ENCODE measurements around the gene PACS1. TPM values are rescaled to one million over a fixed set of nuclear protein-coding genes. Genes with fewer than 3 reads are reported as not detected.
A peak's percentile ranks its signal among the peaks of the same experiment; 100 is the strongest.

The PACS1 gene
- total RNA-seq, 2 experiments from 2014 or later, result 179 to 183 TPM

DNA sequence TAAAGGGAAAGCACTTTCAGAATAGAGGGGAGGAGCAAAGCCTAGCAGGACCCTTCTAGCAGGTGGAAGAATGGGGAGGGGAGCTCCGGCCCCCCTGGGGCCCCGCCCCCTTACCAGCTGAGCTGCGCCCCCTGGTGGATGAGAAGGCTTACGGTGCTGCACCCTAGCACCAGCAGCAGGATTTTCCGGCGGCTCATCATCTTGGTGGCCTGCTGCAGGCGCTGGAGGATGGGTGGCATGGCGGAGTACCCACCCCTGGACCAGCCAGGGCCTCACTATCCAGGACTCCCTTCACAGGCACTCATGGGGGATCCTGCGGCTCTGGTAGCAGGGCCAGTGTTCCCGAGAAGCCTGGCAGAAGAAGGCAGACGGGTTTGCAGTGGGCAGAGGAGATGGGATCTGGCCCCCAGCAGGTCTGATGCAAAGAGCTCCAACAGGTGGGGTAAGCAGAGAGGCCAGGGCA is 24.9 kb upstream of the PACS1 start:
- peaks cover 26% of the 10 kb centered on the region for H3K4me1 ChIP-seq (ENCODE audit: insufficient read depth, low read length)
- no peaks in the 10 kb centered on the region for H3K27me3 ChIP-seq (ENCODE audit: control insufficient read depth in 1 of 2, insufficient read depth in 2 of 2, low read length in 2 of 2)
- H3K27me3 Mint-ChIP-seq, result peaks cover 5% of the 10 kb centered on the region
- H3K36me3 ChIP-seq (ENCODE audit: insufficient read depth, low read length), result no peaks in the 10 kb centered on the region
- H3K36me3 Mint-ChIP-seq (ENCODE audit: low read depth), result no peaks in the 10 kb centered on the region
- DNase-seq (peak; percentile 72 to 92 (median 82)), ATAC-seq (ENCODE audit: poor library complexity) (peak; percentile 98)
- H3K4me1 Mint-ChIP-seq (ENCODE audit: low read depth), result peaks cover 17% of the 10 kb centered on the region
- POLR2A ChIA-PET, result interaction anchor here (0.7 to 1.2 kb wide), 5 partner anchors 36 to 333 kb away, joined by 3 to 8 read pairs (median 6); partner anchors contain the start of genes BANF1, CCDC85B, KAT5 and RIN1
- H3K27ac Mint-ChIP-seq, result no peak overlapping the region
- no peak overlapping the region for H3K4me3 ChIP-seq (ENCODE audit: low read length)
- H3K9me3 Mint-ChIP-seq, result no peaks in the 10 kb centered on the region
- no peak overlapping the region for H3K27ac ChIP-seq (ENCODE audit: low read depth in 1 of 2, low read length in 2 of 2)
- intact Hi-C loops (cut with DNase I, micrococcal nuclease), result loop anchor here in 1 of 2 experiments (10.0 kb wide), 1 partner anchor 330 kb away; the partner anchor contains the start of gene KAT5
- CTCF ChIA-PET, result interaction anchor here (0.7 to 3.0 kb wide), 13 partner anchors 8 to 334 kb away, joined by 3 to 14 read pairs (median 4); partner anchors contain the start of gene KAT5
- TF ChIP-seq, protein P1, sequence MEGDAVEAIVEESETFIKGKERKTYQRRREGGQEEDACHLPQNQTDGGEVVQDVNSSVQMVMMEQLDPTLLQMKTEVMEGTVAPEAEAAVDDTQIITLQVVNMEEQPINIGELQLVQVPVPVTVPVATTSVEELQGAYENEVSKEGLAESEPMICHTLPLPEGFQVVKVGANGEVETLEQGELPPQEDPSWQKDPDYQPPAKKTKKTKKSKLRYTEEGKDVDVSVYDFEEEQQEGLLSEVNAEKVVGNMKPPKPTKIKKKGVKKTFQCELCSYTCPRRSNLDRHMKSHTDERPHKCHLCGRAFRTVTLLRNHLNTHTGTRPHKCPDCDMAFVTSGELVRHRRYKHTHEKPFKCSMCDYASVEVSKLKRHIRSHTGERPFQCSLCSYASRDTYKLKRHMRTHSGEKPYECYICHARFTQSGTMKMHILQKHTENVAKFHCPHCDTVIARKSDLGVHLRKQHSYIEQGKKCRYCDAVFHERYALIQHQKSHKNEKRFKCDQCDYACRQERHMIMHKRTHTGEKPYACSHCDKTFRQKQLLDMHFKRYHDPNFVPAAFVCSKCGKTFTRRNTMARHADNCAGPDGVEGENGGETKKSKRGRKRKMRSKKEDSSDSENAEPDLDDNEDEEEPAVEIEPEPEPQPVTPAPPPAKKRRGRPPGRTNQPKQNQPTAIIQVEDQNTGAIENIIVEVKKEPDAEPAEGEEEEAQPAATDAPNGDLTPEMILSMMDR (IDR thresholded peaks at IDR 0.05), result peak; percentile 91
- no peak overlapping the region for H3K4me3 Mint-ChIP-seq
- no peaks in the 10 kb centered on the region for H3K9me3 ChIP-seq (ENCODE audit: control insufficient read depth in 1 of 2, insufficient read depth in 1 of 2, low read length in 2 of 2)

DNA sequence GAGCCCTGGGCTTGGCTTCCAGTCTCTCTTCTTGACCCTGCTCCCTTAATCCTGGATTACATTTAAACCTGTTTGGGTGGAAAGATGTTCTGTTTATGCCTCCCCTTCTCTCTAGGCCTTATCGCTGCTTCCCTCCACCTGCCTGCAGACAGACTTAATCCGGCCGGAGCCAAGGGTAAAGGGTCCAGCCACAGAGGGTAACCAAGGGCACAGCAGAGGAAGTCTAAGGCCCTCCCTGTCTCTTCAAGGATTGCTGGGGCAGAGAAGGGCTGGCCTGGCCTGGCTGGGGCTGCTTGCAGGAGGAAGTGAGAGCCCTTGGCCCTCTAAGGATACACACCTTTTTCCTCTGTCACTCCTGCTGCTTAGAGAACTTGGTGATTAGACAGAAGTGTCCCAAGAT is 23.2 kb upstream of the PACS1 start:
- Histone ChIP-seq H3K36me3 (ENCODE audit: insufficient read depth, low read length) (no peaks in the 10 kb centered on the region), H3K4me1 (ENCODE audit: insufficient read depth, low read length) (peaks cover 36% of the 10 kb centered on the region), H3K9me3 (ENCODE audit: control insufficient read depth in 1 of 2, insufficient read depth in 1 of 2, low read length in 2 of 2) (no peaks in the 10 kb centered on the region), H3K27me3 (ENCODE audit: control insufficient read depth in 1 of 2, insufficient read depth in 2 of 2, low read length in 2 of 2) (no peaks in the 10 kb centered on the region), H3K27ac (ENCODE audit: low read depth in 1 of 2, low read length in 2 of 2) (no peak overlapping the region), H3K4me3 (ENCODE audit: low read length) (no peak overlapping the region)
- no peak for ATAC-seq (ENCODE audit: poor library complexity)
- H3K4me1 Mint-ChIP-seq (ENCODE audit: low read depth), result peaks cover 27% of the 10 kb centered on the region
- no peak for DNase-seq
- ChIA-PET POLR2A (no interaction called here), CTCF (no interaction called here)
- H3K27ac Mint-ChIP-seq, result no peak overlapping the region
- intact Hi-C loops (cut with DNase I, micrococcal nuclease), result loop anchor here in 1 of 2 experiments (10.0 kb wide), 1 partner anchor 332 kb away; the partner anchor contains the start of gene KAT5
- peaks cover 5% of the 10 kb centered on the region for H3K27me3 Mint-ChIP-seq
- peaks cover 8% of the 10 kb centered on the region for H3K36me3 Mint-ChIP-seq (ENCODE audit: low read depth)
- TF ChIP-seq, protein P1 (IDR thresholded peaks at IDR 0.05), result no peak
- no peak overlapping the region for H3K4me3 Mint-ChIP-seq
- H3K9me3 Mint-ChIP-seq, result no peaks in the 10 kb centered on the region

- ChIA-PET POLR2A (no interaction called here), CTCF (interaction anchor here (1.2 kb wide), 1 partner anchor 25 kb away, joined by 6 read pairs; no protein-coding TSS in a partner anchor)
- peaks cover 16% of the 10 kb centered on the region for H3K36me3 Mint-ChIP-seq (ENCODE audit: low read depth)
Measured at GRCh38 chr11:66047541-66048365, 22.3 kb upstream of the PACS1 start.

More at GRCh38 chr11:66047541-66048365, 22.3 kb upstream of the PACS1 start:
- H3K27ac ChIP-seq (ENCODE audit: low read depth in 1 of 2, low read length in 2 of 2), result no peak overlapping the region
- TF ChIP-seq, protein P1 (IDR thresholded peaks at IDR 0.05), result no peak
- H3K4me1 Mint-ChIP-seq (ENCODE audit: low read depth), result peaks cover 36% of the 10 kb centered on the region
- no peaks in the 10 kb centered on the region for H3K36me3 ChIP-seq (ENCODE audit: insufficient read depth, low read length)
- no peak overlapping the region for H3K4me3 Mint-ChIP-seq
- no peak for DNase-seq
- H3K27me3 ChIP-seq (ENCODE audit: control insufficient read depth in 1 of 2, insufficient read depth in 2 of 2, low read length in 2 of 2), result no peaks in the 10 kb centered on the region
- H3K4me3 ChIP-seq (ENCODE audit: low read length), result no peak overlapping the region
- H3K4me1 ChIP-seq (ENCODE audit: insufficient read depth, low read length), result peaks cover 40% of the 10 kb centered on the region
- no peaks in the 10 kb centered on the region for H3K9me3 Mint-ChIP-seq
- H3K27ac Mint-ChIP-seq, result no peak overlapping the region
- H3K9me3 ChIP-seq (ENCODE audit: control insufficient read depth in 1 of 2, insufficient read depth in 1 of 2, low read length in 2 of 2), result no peaks in the 10 kb centered on the region
- intact Hi-C loops (cut with DNase I, micrococcal nuclease), result loop anchor here in 1 of 2 experiments (10.0 kb wide), 1 partner anchor 333 kb away; the partner anchor contains the start of gene KAT5
- no peak for ATAC-seq (ENCODE audit: poor library complexity)
- peaks cover 5% of the 10 kb centered on the region for H3K27me3 Mint-ChIP-seq

Measured in CD4-positive, alpha-beta T cell (primary cell).